K562 (cell line): ENCODE measurements around the gene CDCA4. TPM values are rescaled to one million over a fixed set of nuclear protein-coding genes. Genes with fewer than 3 reads are reported as not detected.

Source experiments
- ATAC-seq: fragments of 200-7000 bp; cut with Tn5 transposase; 3 replicates; pipeline ENCODE4 v1.9.1; 2020; ENCODE audit warnings: moderate library complexity
- BruUV-seq: library from RNA; stranded (reverse); fragments of 400-500 nt; replicated peaks from 2 replicates; lab custom pipeline; 2021; lab: Mats Ljungman, UMichigan
- CTCF ChIA-PET: fragments of 300-600 bp; formaldehyde crosslinking; extraction: SDS; loops from one replicate; lab custom pipeline; 2021; ENCODE audit warnings: low intra/inter-chr PET ratio; lab: Yijun Ruan, JAX
- POLR2A ChIA-PET: fragments of 300-600, 350-650 bp; sonication (Branson Sonifier 250); formaldehyde crosslinking; extraction: SDS; loops from one replicate; lab custom pipeline; 2021; ENCODE audit warnings: antibody characterized with exemption, inconsistent platforms; lab: Yijun Ruan, JAX
- DNase-seq, 4 experiments: peaks; one replicate each; pipeline versions ENCODE4 v3.0.0 to v3.0.0-alpha.2; 2011 to 2018; ENCODE audit warnings: low spot score in 3 of 4, mixed read lengths in 3 of 4; ENCODE audit errors: extremely low read depth in 1 of 4
- FAIRE-seq: peaks from 2 replicates; lab custom pipeline; 2011; peaks lifted over from hg19 to GRCh38; lab: Jason Lieb, UNC
- H2AFZ ChIP-seq: 2 replicates; pipeline ENCODE4 v1.6.0; 2011; ENCODE audit warnings: low read depth, low read length, control low read depth, inconsistent platforms
- H3K27ac ChIP-seq: fragments of 200-600 bp; 3 replicates; pipeline ENCODE4 v1.8.0; 2011; ENCODE audit warnings: low read depth, mild to moderate bottlenecking, control low read depth, inconsistent platforms, low read length, moderate library complexity, mixed read lengths; ENCODE audit errors: extremely low read depth
- H3K27me3 ChIP-seq, 2 experiments: fragments of 300-600 bp in 1 of 2; 2 replicates in 1 of 2; 3 replicates in 1 of 2; pipeline versions ENCODE4 v1.6.0 to v1.8.0; 2011; ENCODE audit warnings: inconsistent platforms in 2 of 2, low read length in 2 of 2, mild to moderate bottlenecking in 1 of 2, mixed read lengths in 1 of 2, moderate library complexity in 1 of 2; ENCODE audit not compliant: control insufficient read depth in 2 of 2, insufficient read depth in 2 of 2
- H3K36me3 ChIP-seq: fragments of 300-600 bp; 3 replicates; pipeline ENCODE4 v1.8.0; 2011; ENCODE audit warnings: mild to moderate bottlenecking, low read length, inconsistent platforms; ENCODE audit not compliant: control insufficient read depth, insufficient read depth
- H3K4me1 ChIP-seq, 2 experiments: fragments of 200-600 bp in 1 of 2; replicated peaks in 1 of 2; 2 replicates in 1 of 2; 3 replicates in 1 of 2; pipeline versions ENCODE4 v1.5.1 to v1.8.0; 2011; ENCODE audit warnings: inconsistent platforms in 2 of 2, low read length in 2 of 2, mild to moderate bottlenecking in 1 of 2, mixed read lengths in 1 of 2, moderate library complexity in 1 of 2; ENCODE audit not compliant: control insufficient read depth in 2 of 2, insufficient read depth in 2 of 2
- H3K4me2 ChIP-seq: 2 replicates; pipeline ENCODE4 v1.6.1; 2011; ENCODE audit warnings: low read length, control low read depth, inconsistent platforms, mixed read lengths; ENCODE audit not compliant: insufficient read depth
- H3K4me3 ChIP-seq: fragments of 200-600 bp; sonication (generic), shearing (Covaris generic); 2 replicates; pipeline ENCODE4 v1.5.1; 2016; ENCODE audit warnings: control low read depth, inconsistent platforms
- H3K79me2 ChIP-seq: fragments of 200-600 bp; 3 replicates; pipeline ENCODE4 v1.8.0; 2011; ENCODE audit warnings: low read length, inconsistent platforms; ENCODE audit not compliant: control insufficient read depth, insufficient read depth
- H3K9ac ChIP-seq, 2 experiments: 2 replicates each; pipeline versions ENCODE4 v1.6.0 to v1.6.1; 2011; ENCODE audit warnings: low read depth in 2 of 2, low read length in 2 of 2, control low read depth in 1 of 2, inconsistent platforms in 1 of 2, mild to moderate bottlenecking in 1 of 2, mixed read lengths in 1 of 2; ENCODE audit not compliant: insufficient read depth in 1 of 2
- H3K9me1 ChIP-seq: one replicate; pipeline ENCODE4 v1.6.0; 2011; ENCODE audit warnings: inconsistent platforms, mild to moderate bottlenecking, low read length, moderate library complexity; ENCODE audit not compliant: control insufficient read depth, insufficient read depth
- H3K9me3 ChIP-seq: replicated peaks from 2 replicates; pipeline ENCODE4 v1.5.1; 2011; ENCODE audit warnings: low read depth, low read length, inconsistent platforms; ENCODE audit not compliant: control insufficient read depth, insufficient read depth
- H4K20me1 ChIP-seq: replicated peaks from 2 replicates; pipeline ENCODE4 v1.6.1; 2011; ENCODE audit warnings: low read length, inconsistent platforms, mixed read lengths; ENCODE audit not compliant: control insufficient read depth, insufficient read depth
- BHLHE40 ChIP-seq: IDR thresholded peaks from 2 replicates; pipeline ENCODE4 v1.6.1; 2011; ENCODE audit warnings: low read length, improper control_type of control experiment
- CCNT2 ChIP-seq: IDR thresholded peaks from 2 replicates; pipeline ENCODE4 v1.6.1; 2011; ENCODE audit warnings: borderline replicate concordance, low read depth, mild to moderate bottlenecking, moderate library complexity, mixed read lengths, low read length; ENCODE audit not compliant: insufficient read length; ENCODE audit errors: extremely low read depth
- CTBP1 ChIP-seq: fragments of 450-650 bp; IDR thresholded peaks from 2 replicates; pipeline ENCODE4 v1.6.1; 2016; ENCODE audit warnings: borderline replicate concordance
- ELF4 ChIP-seq: fragments of 450-650 bp; formaldehyde crosslinking; IDR thresholded peaks from 2 replicates; pipeline ENCODE4 v1.4.0; 2022; ENCODE audit warnings: missing genetic modification characterization
- MGA ChIP-seq: fragments of 450-650 bp; IDR thresholded peaks from 2 replicates; pipeline ENCODE4 v1.6.1; 2016; ENCODE audit warnings: mild to moderate bottlenecking, moderate library complexity
- TFE3 ChIP-seq: fragments of 450-650 bp; formaldehyde crosslinking; IDR thresholded peaks from 2 replicates; pipeline ENCODE4 v1.4.0; 2020; ENCODE audit warnings: mild to moderate bottlenecking, mixed read lengths
- WGBS: fragments of 100-300 bp; shearing (Covaris generic); methylation state at CpG from one replicate; pipeline ENCODE4 v1.1.6; 2016; ENCODE audit warnings: low coverage, mixed read lengths; ENCODE audit not compliant: insufficient coverage; ENCODE audit errors: missing lambda C conversion rate; 5-methylcytosine and 5-hydroxymethylcytosine counted together
- in situ Hi-C: fragments of 300-500 bp; cut with MboI; formaldehyde crosslinking; loops from 4 replicates; pipeline ENCODE4 v1.15.0; 2018; ENCODE audit warnings: inconsistent platforms, mixed read lengths
- intact Hi-C: fragments of 100-400 bp; cut with micrococcal nuclease; formaldehyde crosslinking; loops from 2 replicates; pipeline ENCODE4 v1.14.2; 2022
- polyA plus RNA-seq, 8 experiments: library from polyadenylated mRNA; depleted of rRNA in 4 of 8; stranded (reverse) in 5 of 8; unstranded in 3 of 8; fragments of >200 nt; fragmentation: Nextera tagmentation in 2 of 8; fragmentation: Illumina TruSeq in 1 of 8; extraction: Ambion mirVana in 2 of 8; extraction: Trizol in 1 of 8; gene quantifications; 2 replicates each; pipeline versions ENCODE4 v1.2.1 to v1.2.3, GENCODE V29; 2011 to 2014; ENCODE audit warnings: inconsistent platforms in 1 of 8, missing spikeins in 1 of 8
- total RNA-seq, 7 experiments: library from RNA; depleted of rRNA in 6 of 7; stranded (reverse); fragments of >200 nt in 6 of 7; fragmentation: Illumina TruSeq in 2 of 7; extraction: Trizol in 2 of 7; gene quantifications; 2 replicates each; pipeline versions ENCODE4 v1.2.1 to v1.2.3, GENCODE V29; 2011 to 2021; ENCODE audit warnings: low replicate concordance in 1 of 7

The CDCA4 gene
- total and polyA plus RNA-seq, 9 of the 15 experiments (the other 6 are each of a cell fraction or from before 2014, with no cell fraction given), result 6.6 to 44.2 (median 23.0) TPM

DNA sequence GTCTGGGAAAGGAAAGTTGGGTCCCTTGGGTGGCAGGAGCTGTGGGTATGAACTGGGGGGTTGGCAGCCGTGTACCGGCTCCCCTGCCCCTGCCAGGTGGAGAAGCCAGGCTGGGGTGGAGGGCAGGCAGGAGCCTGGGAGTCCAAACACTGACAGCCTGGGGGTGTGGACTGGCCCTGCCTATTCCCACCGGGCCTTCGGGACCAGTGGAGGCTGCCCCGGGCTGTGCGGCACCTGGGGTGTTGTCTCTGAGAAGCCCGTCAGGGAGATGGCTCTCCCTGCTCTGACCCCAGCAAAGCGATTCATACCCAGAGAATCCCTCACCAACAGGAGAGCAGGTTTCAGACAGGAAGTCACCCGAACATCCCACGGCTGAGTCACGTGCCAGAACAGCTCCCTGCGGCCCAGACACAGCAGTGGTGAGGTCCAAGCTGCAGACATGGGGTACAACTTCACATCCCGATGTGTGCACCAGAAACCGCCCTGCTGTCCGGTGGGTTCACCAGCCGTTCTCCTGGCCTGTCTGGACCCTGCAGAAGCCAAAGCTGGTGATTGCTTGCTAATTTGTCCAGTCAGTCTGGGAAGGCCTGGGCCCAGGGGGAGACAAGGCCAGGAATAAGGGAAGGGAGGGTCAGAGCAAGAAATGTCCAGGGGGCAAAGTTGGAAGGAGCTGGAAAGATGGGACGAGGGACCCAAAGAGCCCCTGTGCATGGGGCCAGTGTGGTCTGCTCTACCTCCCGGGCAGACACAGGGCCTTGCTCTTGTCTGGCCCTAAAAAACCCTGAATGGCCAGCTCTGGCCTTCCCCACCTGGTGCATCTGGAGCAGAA is 46.5 kb upstream of the CDCA4 start:
- CTCF ChIA-PET, result no interaction called here
- no peak overlapping the region for H3K27ac ChIP-seq
- DNase-seq, result no peak
- H3K4me2 ChIP-seq, result no peak overlapping the region
- no peaks in the 10 kb centered on the region for H3K9me3 ChIP-seq
- 44% methylated on average over 6 of the region's 18 CpGs for WGBS
- peaks cover 5 to 44% of the 10 kb centered on the region in 2 experiments; a peak in 4 of 5 replicates for H3K4me1 ChIP-seq
- FAIRE-seq, result no peak
- ATAC-seq, result no peak
- no peak overlapping the region for H3K4me3 ChIP-seq
- intact Hi-C loops, result no loop called here
- H3K27me3 ChIP-seq, result no peaks in the 10 kb centered on the region
- H3K9me1 ChIP-seq, result peaks cover 4% of the 10 kb centered on the region
- H3K9ac ChIP-seq, result peak overlapping the region in 1 of 2 experiments; percentile 4; a peak in 2 of 4 replicates
- no TSS peak for BruUV-seq
- H4K20me1 ChIP-seq, result no peaks in the 10 kb centered on the region
- in situ Hi-C loops, result no loop called here
- no peaks in the 10 kb centered on the region for H3K36me3 ChIP-seq
- POLR2A ChIA-PET, result interaction anchor here (0.6 to 1.5 kb wide), 3 partner anchors 11 to 431 kb away, joined by 3 to 4 read pairs (median 4); no protein-coding TSS in a partner anchor
- no peak overlapping the region for H2AFZ ChIP-seq
- no peaks in the 10 kb centered on the region for H3K79me2 ChIP-seq
- TF ChIP-seq CCNT2 (no peak), ELF4 (CRISPR knock-in tag) (no peak), BHLHE40 (peak; percentile 67), CTBP1 (no peak), MGA (no peak), TFE3 (0 out of 2 replicates have a peak, but pooled peaks have one; percentile 17)
